CD8-positive, alpha-beta memory T cell (primary cell): ENCODE results near the gene NFAT5. TPM values are rescaled to one million over a fixed set of nuclear protein-coding genes. Genes with fewer than 3 reads are reported as not detected.
"Not testable (repeated sequence)": the region's sequence is repeated elsewhere in the genome, so short reads cannot be mapped to it uniquely, and the experiment has no call there.

Experiments used
- CTCF ChIA-PET: fragments of 350-600 bp; sonication (Branson Sonifier 250); formaldehyde crosslinking; loops from one replicate; lab custom pipeline; 2021; ENCODE audit warnings: antibody characterized with exemption; lab: Charles Lee
- POLR2A ChIA-PET: fragments of 350-600 bp; sonication (Branson Sonifier 250); formaldehyde crosslinking; loops from one replicate; lab custom pipeline; 2021; ENCODE audit warnings: antibody characterized with exemption; lab: Charles Lee
- DNase-seq, 5 donors: peaks; one replicate each; pipeline versions ENCODE4 v3.0.0 to v3.0.0-alpha.2; 2020 to 2022; ENCODE audit warnings: mixed read lengths in 1 of 5
- H3K27ac ChIP-seq: one replicate; pipeline ENCODE4 v1.7.0; 2013; ENCODE audit warnings: low read depth, mild to moderate bottlenecking, low read length, moderate library complexity
- H3K27me3 ChIP-seq: 2 replicates; pipeline ENCODE4 v1.7.0; 2013; ENCODE audit warnings: low read length, mild to moderate bottlenecking; ENCODE audit not compliant: insufficient read depth, poor library complexity, severe bottlenecking
- H3K36me3 ChIP-seq: 2 replicates; pipeline ENCODE4 v1.7.0; 2013; ENCODE audit warnings: mild to moderate bottlenecking, low read length, moderate library complexity; ENCODE audit not compliant: insufficient read depth
- H3K4me1 ChIP-seq: 2 replicates; pipeline ENCODE4 v1.7.0; 2013; ENCODE audit warnings: mild to moderate bottlenecking, low read length, moderate library complexity; ENCODE audit not compliant: insufficient read depth
- H3K4me3 ChIP-seq: 2 replicates; pipeline ENCODE4 v1.7.0; 2013; ENCODE audit warnings: mild to moderate bottlenecking, low read length
- H3K9me3 ChIP-seq: 2 replicates; pipeline ENCODE4 v1.7.0; 2013; ENCODE audit warnings: mild to moderate bottlenecking, low read length
- H3K27ac Mint-ChIP-seq, 8 donors: one replicate each; pipeline ENCODE4 v1.8.0; 2020 to 2021; ENCODE audit warnings: mixed read lengths in 8 of 8, mild to moderate bottlenecking in 6 of 8, inconsistent platforms in 3 of 8, moderate library complexity in 3 of 8
- H3K27me3 Mint-ChIP-seq, 2 donors: one replicate each; pipeline ENCODE4 v1.8.0; 2020 to 2021; ENCODE audit warnings: mixed read lengths in 2 of 2, mild to moderate bottlenecking in 1 of 2, moderate library complexity in 1 of 2
- H3K36me3 Mint-ChIP-seq, 3 donors: one replicate each; pipeline ENCODE4 v1.8.0; 2020 to 2021; ENCODE audit warnings: mixed read lengths in 3 of 3, inconsistent platforms in 1 of 3, mild to moderate bottlenecking in 1 of 3
- H3K4me1 Mint-ChIP-seq, 3 donors: one replicate each; pipeline ENCODE4 v1.8.0; 2020 to 2021; ENCODE audit warnings: mixed read lengths in 3 of 3, inconsistent platforms in 1 of 3, mild to moderate bottlenecking in 1 of 3
- H3K4me3 Mint-ChIP-seq, 7 donors: one replicate each; pipeline ENCODE4 v1.8.0; 2020 to 2021; ENCODE audit warnings: mixed read lengths in 7 of 7, mild to moderate bottlenecking in 6 of 7, moderate library complexity in 4 of 7, inconsistent platforms in 2 of 7
- H3K9me3 Mint-ChIP-seq, 5 donors: one replicate each; pipeline ENCODE4 v1.8.0; 2020 to 2022; ENCODE audit warnings: mixed read lengths in 5 of 5, mild to moderate bottlenecking in 3 of 5, moderate library complexity in 2 of 5, inconsistent platforms in 1 of 5
- polyA plus RNA-seq: library from polyadenylated mRNA; unstranded; fragments of 300-500 nt; fragmentation: Illumina TruSeq; gene quantifications from one replicate; pipeline ENCODE4 v1.2.3, GENCODE V29; 2021
- total RNA-seq, 2 experiments: library from RNA; stranded (reverse); gene quantifications; one replicate each; pipeline ENCODE4 v1.2.3, GENCODE V29; 2021

NFAT5 gene
- total and polyA plus RNA-seq, 3 experiments from 2014 or later: 11.3 to 41.0 (median 39.0) TPM

DNA sequence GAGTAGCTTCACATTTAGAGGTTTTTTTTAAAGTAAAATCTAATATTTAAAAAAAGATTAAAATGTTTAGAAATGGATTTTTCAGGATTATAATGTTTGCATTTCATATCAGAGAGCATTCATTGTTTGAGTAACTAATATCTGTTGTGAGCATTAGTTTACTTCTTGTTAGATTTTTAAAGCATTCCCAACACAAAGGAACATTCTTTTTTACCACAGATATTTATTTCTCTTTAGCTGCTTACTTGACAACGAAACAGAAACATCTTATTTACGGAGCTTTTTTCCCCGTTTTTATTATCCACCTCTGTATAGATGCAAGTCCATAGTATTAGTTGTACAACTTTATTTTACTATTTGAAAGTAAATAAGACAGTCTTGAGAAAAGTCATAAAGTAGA, 53.0 kb downstream of the NFAT5 start:
- H3K9me3 ChIP-seq: no peaks in the 10 kb centered on the region
- CTCF ChIA-PET: no interaction called here
- peaks cover 0 to 11% (median 8%) of the 10 kb centered on the region in 3 donors for H3K36me3 Mint-ChIP-seq

DNA sequence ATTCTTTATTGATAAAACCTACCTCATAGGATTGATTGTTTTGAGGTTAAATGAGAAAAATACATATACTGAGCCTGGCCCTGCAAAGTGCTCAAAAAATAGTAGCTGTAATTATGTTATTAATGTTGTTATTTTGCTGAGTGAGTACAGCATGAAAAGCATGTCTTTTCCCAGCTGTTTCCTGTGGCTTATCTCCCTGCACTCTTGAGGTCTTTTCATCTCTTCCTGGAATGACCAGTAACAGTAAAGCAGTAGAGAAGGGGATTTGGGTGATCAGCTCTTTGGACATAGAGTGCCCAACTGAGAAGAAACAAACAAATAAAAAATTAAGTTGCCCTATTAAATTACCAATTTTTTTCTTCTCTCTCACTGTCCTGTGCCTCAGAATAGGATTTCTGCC, 53.7 kb downstream of the NFAT5 start:
- no peak overlapping the region for H3K4me3 ChIP-seq
- H3K27ac Mint-ChIP-seq: peak overlapping the region in 3 of 8 donors; percentile 21 to 52 (median 51)
- H3K4me1 ChIP-seq: no peaks in the 10 kb centered on the region
- H3K4me1 Mint-ChIP-seq: peaks cover 35 to 46% (median 46%) of the 10 kb centered on the region in 3 donors
- no peaks in the 10 kb centered on the region for H3K9me3 ChIP-seq
- H3K36me3 Mint-ChIP-seq: peaks cover 0 to 15% (median 8%) of the 10 kb centered on the region in 3 donors
- no peaks in the 10 kb centered on the region for H3K36me3 ChIP-seq
- H3K9me3 Mint-ChIP-seq: no peaks in the 10 kb centered on the region
- POLR2A ChIA-PET: no interaction called here
- CTCF ChIA-PET: no interaction called here
- H3K27me3 Mint-ChIP-seq: no peaks in the 10 kb centered on the region
- DNase-seq: no peak
- no peak overlapping the region for H3K4me3 Mint-ChIP-seq
- no peak overlapping the region for H3K27ac ChIP-seq
- H3K27me3 ChIP-seq: no peaks in the 10 kb centered on the region

More for the DNA sequence above, 53.0 kb downstream of the NFAT5 start:
- H3K4me1 ChIP-seq: no peaks in the 10 kb centered on the region
- H3K4me3 Mint-ChIP-seq: no peak overlapping the region
- no peaks in the 10 kb centered on the region for H3K27me3 ChIP-seq
- H3K36me3 ChIP-seq: no peaks in the 10 kb centered on the region
- H3K4me1 Mint-ChIP-seq: peaks cover 38 to 54% (median 51%) of the 10 kb centered on the region in 3 donors
- no peak overlapping the region for H3K4me3 ChIP-seq
- peak overlapping the region in 1 of 8 donors; percentile 26 for H3K27ac Mint-ChIP-seq
- DNase-seq: no peak
- H3K27me3 Mint-ChIP-seq: no peaks in the 10 kb centered on the region
- no peak overlapping the region for H3K27ac ChIP-seq
- POLR2A ChIA-PET: no interaction called here
- no peaks in the 10 kb centered on the region for H3K9me3 Mint-ChIP-seq

GRCh38 chr16:69620573-69620972, 54.8 kb downstream of the NFAT5 start:
- H3K9me3 Mint-ChIP-seq: no peaks in the 10 kb centered on the region

GRCh38 chr16:69621225-69621624, 55.5 kb downstream of the NFAT5 start:
- H3K9me3 Mint-ChIP-seq: no peaks in the 10 kb centered on the region
- no peaks in the 10 kb centered on the region for H3K27me3 Mint-ChIP-seq
- H3K36me3 Mint-ChIP-seq: peaks cover 0 to 17% (median 5%) of the 10 kb centered on the region in 3 donors
- no peak overlapping the region for H3K4me3 Mint-ChIP-seq
- Histone ChIP-seq H3K4me3 (no peak overlapping the region), H3K27me3 (no peaks in the 10 kb centered on the region), H3K4me1 (no peaks in the 10 kb centered on the region), H3K36me3 (no peaks in the 10 kb centered on the region), H3K9me3 (no peaks in the 10 kb centered on the region), H3K27ac (no peak overlapping the region)
- ChIA-PET POLR2A (no interaction called here), CTCF (no interaction called here)
- DNase-seq: no peak
- peaks cover 28 to 36% (median 35%) of the 10 kb centered on the region in 3 donors for H3K4me1 Mint-ChIP-seq
- peak overlapping the region in 2 of 8 donors; percentile 3 to 86 for H3K27ac Mint-ChIP-seq

More at GRCh38 chr16:69620573-69620972, 54.8 kb downstream of the NFAT5 start:
- no peaks in the 10 kb centered on the region for H3K9me3 ChIP-seq
- H3K36me3 ChIP-seq: no peaks in the 10 kb centered on the region
- no peaks in the 10 kb centered on the region for H3K27me3 Mint-ChIP-seq
- POLR2A ChIA-PET: no interaction called here
- no peak for DNase-seq
- H3K4me1 ChIP-seq: no peaks in the 10 kb centered on the region
- H3K4me3 ChIP-seq: no peak overlapping the region
- no peak overlapping the region for H3K27ac ChIP-seq
- H3K27me3 ChIP-seq: no peaks in the 10 kb centered on the region
- CTCF ChIA-PET: no interaction called here
- peaks cover 35 to 39% (median 39%) of the 10 kb centered on the region in 3 donors for H3K4me1 Mint-ChIP-seq
- peak overlapping the region in 2 of 8 donors; percentile 9 to 46 for H3K27ac Mint-ChIP-seq
- H3K36me3 Mint-ChIP-seq: peaks cover 0 to 15% (median 7%) of the 10 kb centered on the region in 3 donors
- H3K4me3 Mint-ChIP-seq: no peak overlapping the region

DNA sequence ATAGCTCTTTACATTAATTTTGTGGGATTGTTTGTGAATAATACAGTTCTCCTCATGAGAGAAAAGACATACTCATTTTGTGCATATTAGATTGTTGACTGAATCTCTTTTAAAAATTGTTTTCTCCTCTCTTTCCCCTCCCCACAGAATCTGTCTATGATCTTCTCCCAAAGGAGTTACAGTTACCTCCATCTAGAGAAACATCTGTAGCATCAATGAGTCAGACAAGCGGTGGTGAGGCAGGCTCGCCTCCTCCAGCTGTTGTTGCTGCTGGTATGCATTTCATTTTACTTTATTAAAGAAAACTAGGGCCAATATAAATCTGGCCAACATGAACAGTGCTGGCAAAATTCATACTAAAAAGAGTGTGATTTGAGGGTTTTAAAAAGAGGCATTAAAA, 60.5 kb downstream of the NFAT5 start:
- peaks cover 0 to 30% (median 3%) of the 10 kb centered on the region in 3 donors for H3K36me3 Mint-ChIP-seq
- H3K4me1 Mint-ChIP-seq: peaks cover 9 to 13% (median 11%) of the 10 kb centered on the region in 3 donors
- Histone ChIP-seq H3K4me3 (no peak overlapping the region), H3K9me3 (no peaks in the 10 kb centered on the region), H3K4me1 (no peaks in the 10 kb centered on the region), H3K36me3 (no peaks in the 10 kb centered on the region), H3K27ac (no peak overlapping the region), H3K27me3 (no peaks in the 10 kb centered on the region)
- ChIA-PET POLR2A (no interaction called here), CTCF (interaction anchor here (1.0 kb wide), 1 partner anchor 15 kb away, joined by 3 read pairs; no protein-coding TSS in a partner anchor)
- no peaks in the 10 kb centered on the region for H3K9me3 Mint-ChIP-seq
- DNase-seq: no peak
- no peak overlapping the region for H3K4me3 Mint-ChIP-seq
- H3K27ac Mint-ChIP-seq: peak overlapping the region in 2 of 8 donors; percentile 2 to 35
- no peaks in the 10 kb centered on the region for H3K27me3 Mint-ChIP-seq

DNA sequence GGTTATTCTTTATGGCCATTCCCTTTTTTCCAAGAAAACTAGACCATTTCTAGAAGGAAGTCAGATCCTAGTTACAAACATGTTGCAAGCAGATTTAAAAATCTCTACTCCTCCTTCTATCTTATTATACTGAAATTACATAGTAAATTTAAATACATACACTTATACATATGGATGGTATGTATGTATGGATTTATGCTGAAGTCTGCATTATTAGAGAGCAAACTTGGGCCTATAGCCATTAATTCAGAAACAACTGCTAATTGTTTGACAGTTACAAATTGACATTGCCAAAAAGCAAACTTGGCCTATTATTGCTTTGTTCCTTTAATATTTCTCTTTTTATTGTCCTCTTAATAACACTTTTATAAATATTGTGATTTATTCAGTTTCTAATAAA, 67.1 kb downstream of the NFAT5 start:
- ChIA-PET POLR2A (no interaction called here), CTCF (no interaction called here)
- H3K4me3 ChIP-seq: no peak overlapping the region
- Mint-ChIP-seq H3K36me3 (peaks cover 15 to 51% (median 27%) of the 10 kb centered on the region in 3 donors), H3K27me3 (no peaks in the 10 kb centered on the region), H3K27ac (no peak overlapping the region), H3K9me3 (peaks cover 0 to 10% (median 5%) of the 10 kb centered on the region in 5 donors), H3K4me3 (no peak overlapping the region), H3K4me1 (no peaks in the 10 kb centered on the region)
- H3K36me3 ChIP-seq: peaks cover 4% of the 10 kb centered on the region
- H3K9me3 ChIP-seq: peaks cover 6% of the 10 kb centered on the region
- no peak overlapping the region for H3K27ac ChIP-seq
- no peaks in the 10 kb centered on the region for H3K27me3 ChIP-seq
- no peaks in the 10 kb centered on the region for H3K4me1 ChIP-seq
- no peak for DNase-seq

GRCh38 chr16:69633375-69633774, 67.6 kb downstream of the NFAT5 start:
- Mint-ChIP-seq H3K36me3 (peaks cover 15 to 53% (median 27%) of the 10 kb centered on the region in 3 donors), H3K27me3 (no peaks in the 10 kb centered on the region), H3K4me1 (no peaks in the 10 kb centered on the region), H3K4me3 (no peak overlapping the region), H3K9me3 (peaks cover 0 to 10% (median 5%) of the 10 kb centered on the region in 5 donors), H3K27ac (no peak overlapping the region)
- peaks cover 6% of the 10 kb centered on the region for H3K9me3 ChIP-seq
- no peaks in the 10 kb centered on the region for H3K27me3 ChIP-seq
- H3K4me3 ChIP-seq: no peak overlapping the region
- ChIA-PET POLR2A (no interaction called here), CTCF (no interaction called here)
- peaks cover 4% of the 10 kb centered on the region for H3K36me3 ChIP-seq
- H3K27ac ChIP-seq: no peak overlapping the region
- no peaks in the 10 kb centered on the region for H3K4me1 ChIP-seq
- DNase-seq: no peak

DNA sequence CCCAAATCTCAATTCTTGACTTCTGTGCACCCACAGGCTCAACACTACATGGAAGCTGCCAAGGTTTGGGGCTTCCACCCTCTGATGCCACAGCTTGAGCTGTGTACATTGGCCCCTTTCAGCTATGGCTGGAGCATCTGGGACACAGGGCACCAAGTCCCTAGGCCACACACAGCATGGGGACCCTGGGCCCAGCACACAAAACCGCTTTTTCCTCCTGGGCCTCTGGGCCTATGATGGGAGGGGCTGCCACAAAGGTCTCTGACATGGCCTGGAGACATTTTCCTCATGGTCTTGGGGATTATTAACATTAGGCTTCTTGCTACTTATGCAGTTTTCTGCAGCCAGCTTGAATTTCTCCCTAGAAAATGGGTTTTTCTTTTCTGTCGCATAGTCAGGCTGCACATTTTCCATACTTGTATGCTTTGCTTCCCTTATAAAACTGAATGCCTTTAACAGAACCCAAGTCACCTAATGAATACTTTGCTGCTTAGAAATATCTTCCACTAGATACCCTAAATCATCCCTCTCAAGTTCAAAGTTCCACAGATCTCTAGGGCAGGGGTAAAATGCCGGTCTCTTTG, 70.9 kb downstream of the NFAT5 start:
- H3K27me3 ChIP-seq, CTCF ChIA-PET, H3K9me3 ChIP-seq, H3K4me1 ChIP-seq, DNase-seq, H3K27ac Mint-ChIP-seq, H3K4me1 Mint-ChIP-seq, POLR2A ChIA-PET, H3K27ac ChIP-seq, H3K27me3 Mint-ChIP-seq, H3K4me3 ChIP-seq, H3K36me3 ChIP-seq, H3K4me3 Mint-ChIP-seq: not testable (repeated sequence)
- Mint-ChIP-seq H3K9me3 (peaks cover 0 to 10% (median 5%) of the 10 kb centered on the region in 5 donors), H3K36me3 (peaks cover 15 to 46% (median 27%) of the 10 kb centered on the region in 3 donors)
